GM12878 (cell line): ENCODE data around the gene NF1. TPM values are rescaled to one million over a fixed set of nuclear protein-coding genes. Genes with fewer than 3 reads are reported as not detected.

Experiments
- ATAC-seq: fragments of 200-7000 bp; cut with Tn5 transposase; 3 replicates; pipeline ENCODE4 v1.9.1; 2020; ENCODE audit warnings: mild to moderate bottlenecking, moderate library complexity
- BruUV-seq: library from RNA; stranded (reverse); fragments of 400-500 nt; replicated peaks from 2 replicates; lab custom pipeline; 2021; lab: Mats Ljungman, UMichigan
- CTCF ChIA-PET: fragments of 300-600 bp; sonication (Branson Sonifier 250); formaldehyde crosslinking; extraction: SDS; loops from one replicate; lab custom pipeline; 2021; ENCODE audit warnings: inconsistent platforms; lab: Yijun Ruan, JAX
- POLR2A ChIA-PET: fragments of 350-600 bp; formaldehyde crosslinking; extraction: SDS; loops from one replicate; lab custom pipeline; 2021; ENCODE audit warnings: inconsistent platforms; lab: Charles Lee
- RAD21 ChIA-PET: fragments of 300-600 bp; sonication (Branson Sonifier 250); formaldehyde crosslinking; loops from one replicate; lab custom pipeline; 2023; ENCODE audit warnings: antibody characterized with exemption; ENCODE audit not compliant: unreplicated experiment; lab: Charles Lee
- SMC1A ChIA-PET: fragments of 300-600 bp; sonication (Branson Sonifier 250); formaldehyde crosslinking; loops from one replicate; lab custom pipeline; 2023; ENCODE audit not compliant: unreplicated experiment, uncharacterized antibody; lab: Charles Lee
- DNase-seq: peaks from one replicate; pipeline ENCODE4 v3.0.0-alpha.2; 2011; ENCODE audit warnings: low read depth, low spot score
- FAIRE-seq: peaks from 3 replicates; lab custom pipeline; 2011; peaks lifted over from hg19 to GRCh38; lab: Jason Lieb, UNC
- H2AFZ ChIP-seq: 2 replicates; pipeline ENCODE4 v1.6.0; 2011; ENCODE audit warnings: low read depth, low read length, control low read depth; ENCODE audit not compliant: control insufficient read depth
- H3K27ac ChIP-seq: 2 replicates; pipeline ENCODE4 v1.5.1; 2011; ENCODE audit warnings: control low read depth; ENCODE audit not compliant: control insufficient read depth, insufficient read depth
- H3K27me3 ChIP-seq, 2 experiments: replicated peaks in 1 of 2; 2 replicates each; pipeline versions ENCODE4 v1.6.0 to v1.6.1; 2011; ENCODE audit warnings: low read length in 1 of 2; ENCODE audit not compliant: control insufficient read depth in 2 of 2, insufficient read depth in 2 of 2
- H3K36me3 ChIP-seq, 2 experiments: 2 replicates each; pipeline ENCODE4 v1.5.1; 2011; ENCODE audit warnings: low read length in 1 of 2; ENCODE audit not compliant: control insufficient read depth in 2 of 2, insufficient read depth in 2 of 2
- H3K4me1 ChIP-seq: 2 replicates; pipeline ENCODE4 v1.6.1; 2011; ENCODE audit warnings: mild to moderate bottlenecking, low read length, moderate library complexity, mixed read lengths; ENCODE audit not compliant: control insufficient read depth, insufficient read depth
- H3K4me2 ChIP-seq: 2 replicates; pipeline ENCODE4 v1.6.0; 2011; ENCODE audit warnings: control low read depth; ENCODE audit not compliant: control insufficient read depth, insufficient read depth
- H3K4me3 ChIP-seq: fragments of 200-600 bp; sonication (generic); 2 replicates; pipeline ENCODE4 v1.5.1; 2016
- H3K79me2 ChIP-seq: 2 replicates; pipeline ENCODE4 v1.6.0; 2011; ENCODE audit warnings: low read length; ENCODE audit not compliant: control insufficient read depth, insufficient read depth
- H3K9ac ChIP-seq: 2 replicates; pipeline ENCODE4 v1.8.0; 2011; ENCODE audit warnings: low read length, control low read depth, mixed read lengths; ENCODE audit not compliant: control insufficient read depth, insufficient read depth
- H3K9me3 ChIP-seq: replicated peaks from 3 replicates; pipeline ENCODE4 v1.5.1; 2011; ENCODE audit warnings: mild to moderate bottlenecking, low read length; ENCODE audit not compliant: control insufficient read depth, insufficient read depth
- H4K20me1 ChIP-seq: 2 replicates; pipeline ENCODE4 v1.6.0; 2011; ENCODE audit not compliant: control insufficient read depth, insufficient read depth
- CHD2 ChIP-seq: IDR thresholded peaks from 2 replicates; pipeline ENCODE4 v1.6.1; 2011; ENCODE audit warnings: low read depth, low read length, improper control_type of control experiment, borderline replicate concordance
- CUX1 ChIP-seq: IDR thresholded peaks from 2 replicates; pipeline ENCODE4 v1.6.1; 2012; ENCODE audit warnings: improper control_type of control experiment, low read depth, low read length; ENCODE audit not compliant: insufficient replicate concordance
- ESRRA ChIP-seq: IDR thresholded peaks from 2 replicates; pipeline ENCODE4 v1.6.1; 2012; ENCODE audit warnings: mild to moderate bottlenecking, low read length, improper control_type of control experiment
- POLR2AphosphoS5 ChIP-seq: IDR thresholded peaks from 2 replicates; pipeline ENCODE4 v1.6.1; 2011; ENCODE audit warnings: mild to moderate bottlenecking, low read length, inconsistent platforms
- RUNX3 ChIP-seq: IDR thresholded peaks from 2 replicates; pipeline ENCODE4 v1.6.1; 2012; ENCODE audit warnings: low read length, inconsistent platforms
- SPI1 ChIP-seq: IDR thresholded peaks from 2 replicates; pipeline ENCODE4 v1.6.1; 2011; ENCODE audit warnings: low read depth, mild to moderate bottlenecking, low read length, moderate library complexity, borderline replicate concordance; ENCODE audit not compliant: insufficient read depth
- ZNF687 ChIP-seq: fragments of 450-650 bp; IDR thresholded peaks from 2 replicates; pipeline ENCODE4 v1.6.1; 2017; ENCODE audit warnings: mild to moderate bottlenecking, moderate library complexity
- WGBS: methylation state at CpG from one replicate; pipeline ENCODE4 v1.1.6; 2016; ENCODE audit warnings: low lambda C conversion rate; ENCODE audit not compliant: insufficient replicate concordance, insufficient coverage; ENCODE audit errors: missing lambda C conversion rate; 5-methylcytosine and 5-hydroxymethylcytosine counted together
- in situ Hi-C: fragments of 300-500 bp; cut with MboI; formaldehyde crosslinking; loops from 9 replicates; pipeline ENCODE4 v1.14.3; 2018; ENCODE audit warnings: mixed read lengths
- intact Hi-C: fragments of 100-400 bp; cut with micrococcal nuclease; formaldehyde crosslinking; loops from one replicate; pipeline ENCODE4 v1.14.2; 2022; ENCODE audit not compliant: unreplicated experiment
- polyA plus RNA-seq, 11 experiments: library from polyadenylated mRNA; depleted of rRNA in 4 of 11; unstranded in 6 of 11; stranded (reverse) in 5 of 11; fragments of >200 nt; fragmentation: Nextera tagmentation in 4 of 11; fragmentation: Illumina TruSeq in 1 of 11; extraction: Ambion mirVana in 4 of 11; extraction: Trizol in 1 of 11; gene quantifications; 1 replicate in 1 of 11; 2 replicates in 10 of 11; pipeline versions ENCODE4 v1.2.1 to v1.2.3, GENCODE V29; 2011 to 2016; ENCODE audit warnings: inconsistent platforms in 2 of 11, missing spikeins in 2 of 11, low read depth in 1 of 11
- total RNA-seq, 4 experiments: library from RNA; depleted of rRNA in 3 of 4; stranded (reverse); fragments of >200 nt in 3 of 4; fragmentation: Illumina TruSeq in 1 of 4; extraction: Trizol in 1 of 4; gene quantifications; 2 replicates each; pipeline versions ENCODE4 v1.2.1 to v1.2.3, GENCODE V29; 2013 to 2021
- TF ChIP-seq, protein P1 (sequence below): fragments of 450-650 bp; IDR thresholded peaks from 2 replicates; pipeline ENCODE4 v1.6.1; 2018; ENCODE audit warnings: mild to moderate bottlenecking, low read depth, moderate library complexity; ENCODE audit not compliant: partially characterized antibody
- TF ChIP-seq, protein P2 (sequence below): IDR thresholded peaks from 2 replicates; pipeline ENCODE4 v1.6.1; 2011; ENCODE audit warnings: low read depth, low read length, improper control_type of control experiment, borderline replicate concordance
- TF ChIP-seq, protein P3 (sequence below): IDR thresholded peaks from 2 replicates; pipeline ENCODE4 v1.6.1; 2011; ENCODE audit warnings: low read depth, mild to moderate bottlenecking, low read length, moderate library complexity, borderline replicate concordance; ENCODE audit errors: extremely low read depth

NF1 gene
- total and polyA plus RNA-seq, 10 of the 15 experiments (the other 5 are each of a cell fraction or from before 2014, with no cell fraction given), result 2.5 to 31.8 (median 16.6) TPM

- intact Hi-C loops (no loop called here), in situ Hi-C loops (no loop called here)
- Histone ChIP-seq H3K27ac (no peak overlapping the region), H3K27me3 (no peaks in the 10 kb centered on the region), H2AFZ (no peak overlapping the region), H3K4me1 (no peaks in the 10 kb centered on the region), H3K9ac (no peak overlapping the region), H3K79me2 (no peaks in the 10 kb centered on the region), H3K4me3 (no peak overlapping the region), H3K36me3 (no peaks in the 10 kb centered on the region; a peak in 1 of 4 replicates), H3K4me2 (no peak overlapping the region), H3K9me3 (no peaks in the 10 kb centered on the region), H4K20me1 (no peaks in the 10 kb centered on the region)
- SMC1A ChIA-PET, result no interaction called here
- no peak for FAIRE-seq
- DNase-seq, result no peak
- BruUV-seq, result no TSS peak
- POLR2A ChIA-PET, result no interaction called here
- CTCF ChIA-PET, result no interaction called here
- ATAC-seq, result no peak
- WGBS, result 98% methylated on average over 2 of the region's 2 CpGs
- RAD21 ChIA-PET, result no interaction called here
- TF ChIP-seq CUX1 (no peak), ZNF687 (no peak), RUNX3 (no peak), POLR2AphosphoS5 (no peak), ESRRA (no peak), CHD2 (no peak), SPI1 (no peak)
- TF ChIP-seq, protein P1, sequence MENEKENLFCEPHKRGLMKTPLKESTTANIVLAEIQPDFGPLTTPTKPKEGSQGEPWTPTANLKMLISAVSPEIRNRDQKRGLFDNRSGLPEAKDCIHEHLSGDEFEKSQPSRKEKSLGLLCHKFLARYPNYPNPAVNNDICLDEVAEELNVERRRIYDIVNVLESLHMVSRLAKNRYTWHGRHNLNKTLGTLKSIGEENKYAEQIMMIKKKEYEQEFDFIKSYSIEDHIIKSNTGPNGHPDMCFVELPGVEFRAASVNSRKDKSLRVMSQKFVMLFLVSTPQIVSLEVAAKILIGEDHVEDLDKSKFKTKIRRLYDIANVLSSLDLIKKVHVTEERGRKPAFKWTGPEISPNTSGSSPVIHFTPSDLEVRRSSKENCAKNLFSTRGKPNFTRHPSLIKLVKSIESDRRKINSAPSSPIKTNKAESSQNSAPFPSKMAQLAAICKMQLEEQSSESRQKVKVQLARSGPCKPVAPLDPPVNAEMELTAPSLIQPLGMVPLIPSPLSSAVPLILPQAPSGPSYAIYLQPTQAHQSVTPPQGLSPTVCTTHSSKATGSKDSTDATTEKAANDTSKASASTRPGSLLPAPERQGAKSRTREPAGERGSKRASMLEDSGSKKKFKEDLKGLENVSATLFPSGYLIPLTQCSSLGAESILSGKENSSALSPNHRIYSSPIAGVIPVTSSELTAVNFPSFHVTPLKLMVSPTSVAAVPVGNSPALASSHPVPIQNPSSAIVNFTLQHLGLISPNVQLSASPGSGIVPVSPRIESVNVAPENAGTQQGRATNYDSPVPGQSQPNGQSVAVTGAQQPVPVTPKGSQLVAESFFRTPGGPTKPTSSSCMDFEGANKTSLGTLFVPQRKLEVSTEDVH, result no peak
- TF ChIP-seq, protein P2, sequence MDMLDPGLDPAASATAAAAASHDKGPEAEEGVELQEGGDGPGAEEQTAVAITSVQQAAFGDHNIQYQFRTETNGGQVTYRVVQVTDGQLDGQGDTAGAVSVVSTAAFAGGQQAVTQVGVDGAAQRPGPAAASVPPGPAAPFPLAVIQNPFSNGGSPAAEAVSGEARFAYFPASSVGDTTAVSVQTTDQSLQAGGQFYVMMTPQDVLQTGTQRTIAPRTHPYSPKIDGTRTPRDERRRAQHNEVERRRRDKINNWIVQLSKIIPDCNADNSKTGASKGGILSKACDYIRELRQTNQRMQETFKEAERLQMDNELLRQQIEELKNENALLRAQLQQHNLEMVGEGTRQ, result no peak
- TF ChIP-seq, protein P3, sequence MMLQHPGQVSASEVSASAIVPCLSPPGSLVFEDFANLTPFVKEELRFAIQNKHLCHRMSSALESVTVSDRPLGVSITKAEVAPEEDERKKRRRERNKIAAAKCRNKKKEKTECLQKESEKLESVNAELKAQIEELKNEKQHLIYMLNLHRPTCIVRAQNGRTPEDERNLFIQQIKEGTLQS, result no peak
These were observed 79.4 kb downstream of the NF1 start for GRCh38 chr17:31174215-31174614.
